Bone marrow (tissue), 2 donors: ENCODE measurements around the gene AFTPH.
A peak's percentile ranks its signal among the peaks of the same experiment; 100 is the strongest.

Source experiments
- DNase-seq, 2 donors: peaks; one replicate each; lab custom pipeline; 2025; lab: John Stamatoyannopoulos, UW

The AFTPH gene

DNA sequence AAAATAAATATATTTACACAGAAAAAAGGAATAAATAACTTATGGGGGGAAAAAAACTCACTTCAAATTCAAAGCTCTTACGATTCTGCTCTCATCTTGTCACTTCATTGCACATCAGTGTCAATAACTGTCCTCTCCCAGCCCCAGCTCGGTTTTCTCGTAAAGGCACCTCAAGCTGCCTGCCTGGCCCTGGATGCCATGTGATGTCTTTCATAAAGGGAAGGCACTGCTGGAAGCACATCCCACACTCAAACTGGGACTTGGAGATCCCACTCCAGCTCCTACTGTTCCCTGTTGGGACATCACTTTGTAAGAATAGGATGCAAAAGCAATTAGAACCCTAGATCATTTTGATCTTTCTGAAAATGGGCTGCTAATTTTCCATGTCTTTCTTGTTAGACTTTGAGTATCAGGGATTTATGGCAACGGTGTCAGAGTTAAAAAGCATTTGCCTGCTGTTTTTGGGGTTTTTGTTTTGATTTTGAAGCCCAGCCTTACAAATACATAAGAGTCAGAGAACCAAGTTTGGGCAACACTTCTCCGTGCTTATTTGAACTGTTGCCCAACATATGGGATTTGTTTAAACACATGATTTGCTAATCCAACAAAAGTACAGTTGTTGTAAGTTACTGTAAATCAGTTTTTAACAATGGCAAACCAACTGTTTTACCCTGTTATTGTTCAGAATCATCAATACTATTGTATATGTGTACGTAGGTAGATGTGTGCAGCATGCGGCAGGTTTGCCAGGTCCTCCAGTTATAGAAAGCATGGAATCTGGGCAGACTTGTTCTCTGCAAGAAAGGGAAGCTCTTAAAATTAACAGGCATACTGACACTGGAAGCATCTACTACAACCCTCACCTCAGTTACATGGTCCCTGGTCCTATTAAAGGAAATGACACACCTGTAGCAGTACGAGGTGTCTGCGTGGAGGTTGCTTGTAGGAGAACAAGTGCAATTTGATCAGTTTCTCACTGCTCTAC lies 109.0 kb downstream of the AFTPH start:
- no peak for DNase-seq

- no peak for DNase-seq
These were observed 110.5 kb downstream of the AFTPH start for GRCh38 chr2:64634345-64635267.

DNA sequence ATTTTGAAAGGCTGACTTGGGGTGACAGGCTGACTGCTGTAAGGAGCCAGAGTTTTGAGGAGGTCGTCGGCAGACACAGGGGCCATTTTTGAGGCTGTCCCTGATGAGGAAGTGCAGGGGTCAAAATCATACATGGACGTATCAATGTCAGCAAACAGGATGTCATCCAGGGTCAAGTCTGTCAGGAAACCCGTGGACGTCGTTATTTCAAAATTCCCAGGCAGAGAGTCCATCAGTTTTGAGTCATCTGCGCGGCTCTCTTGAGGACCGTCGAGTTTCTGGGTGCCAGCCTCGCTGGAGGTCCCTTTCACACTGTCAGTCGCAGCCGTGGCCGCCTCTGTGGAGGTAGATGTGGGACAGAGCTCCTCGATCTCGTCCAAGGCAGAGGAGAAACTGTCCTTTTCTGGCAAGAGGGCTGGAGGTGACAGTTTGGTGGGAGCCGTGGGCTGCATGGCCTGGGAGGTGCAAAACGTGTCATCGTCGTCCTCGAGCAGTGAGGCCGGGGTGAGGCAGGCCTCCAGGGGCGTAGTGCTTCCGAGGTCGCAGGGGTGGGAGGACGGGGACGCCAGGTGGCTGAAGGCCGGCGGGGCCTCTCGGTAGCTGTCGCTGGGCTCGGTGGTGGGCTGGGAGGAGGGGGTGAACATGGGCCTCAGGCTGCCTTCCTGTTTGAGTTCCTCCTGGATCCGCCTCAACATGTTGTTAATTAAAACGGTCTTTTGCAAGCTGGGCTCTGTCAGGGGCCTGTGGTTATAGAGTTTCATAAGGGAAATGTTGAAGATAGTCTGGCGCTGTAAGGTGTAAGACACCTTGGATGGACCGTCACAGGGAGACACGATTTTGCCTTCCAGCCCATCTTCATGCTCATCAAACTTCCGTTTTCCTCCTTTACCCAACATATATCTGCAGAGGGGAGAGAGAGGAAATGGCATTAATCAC lies 112.1 kb downstream of the AFTPH start:
- DNase-seq = peak in 1 of 2 donors; percentile 23

- DNase-seq = no peak
These were observed 113.0 kb downstream of the AFTPH start for GRCh38 chr2:64637000-64637635.

- DNase-seq = no peak
These were observed 113.8 kb downstream of the AFTPH start for GRCh38 chr2:64637931-64638330.

DNA sequence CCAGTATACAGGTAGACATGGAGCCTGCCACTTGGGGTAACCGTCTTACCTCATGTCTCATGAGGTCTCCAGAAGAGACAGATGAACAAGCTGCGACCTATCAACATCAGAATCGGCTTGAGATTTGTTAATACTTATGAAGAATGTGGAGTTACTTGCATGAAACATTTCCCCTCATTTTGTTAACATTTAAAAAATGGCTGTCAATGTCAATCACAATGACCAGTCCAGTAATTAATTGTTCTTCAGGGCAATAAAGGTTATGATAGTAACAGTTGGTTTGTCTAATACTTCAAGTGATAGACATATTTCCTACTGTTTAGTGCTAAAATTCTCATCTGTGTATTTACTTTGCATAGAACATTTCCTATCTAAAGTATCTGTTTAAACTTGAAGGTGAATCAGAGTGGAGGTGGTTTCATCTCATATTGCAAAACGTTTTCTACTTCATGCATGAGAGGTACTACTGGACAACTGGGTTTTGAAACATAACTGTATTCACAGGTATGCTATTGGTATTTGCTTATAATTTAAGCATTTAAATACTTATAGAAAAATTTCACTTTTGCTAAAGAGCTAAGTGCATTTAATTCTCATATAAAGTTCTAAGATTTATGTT lies 114.5 kb downstream of the AFTPH start:
- no peak for DNase-seq

DNA sequence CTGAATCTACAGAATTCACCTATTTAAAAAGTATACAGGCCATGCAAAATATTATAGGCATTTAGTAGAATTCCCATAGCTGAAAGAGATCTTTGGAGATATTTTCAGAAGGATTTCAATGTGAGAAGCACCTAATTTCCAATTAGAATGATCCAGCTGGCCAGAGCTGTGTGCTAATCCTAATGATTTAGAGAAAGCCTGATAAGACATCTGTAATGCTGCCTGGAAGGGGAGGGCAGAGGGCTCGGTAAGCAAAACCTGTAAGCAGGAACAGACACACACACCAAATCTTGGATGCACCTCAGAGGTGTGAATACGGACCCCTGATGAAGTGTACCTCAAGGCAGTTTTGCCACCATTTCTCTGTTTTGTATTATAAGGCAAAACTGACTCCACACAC lies 115.6 kb downstream of the AFTPH start:
- no peak for DNase-seq

DNA sequence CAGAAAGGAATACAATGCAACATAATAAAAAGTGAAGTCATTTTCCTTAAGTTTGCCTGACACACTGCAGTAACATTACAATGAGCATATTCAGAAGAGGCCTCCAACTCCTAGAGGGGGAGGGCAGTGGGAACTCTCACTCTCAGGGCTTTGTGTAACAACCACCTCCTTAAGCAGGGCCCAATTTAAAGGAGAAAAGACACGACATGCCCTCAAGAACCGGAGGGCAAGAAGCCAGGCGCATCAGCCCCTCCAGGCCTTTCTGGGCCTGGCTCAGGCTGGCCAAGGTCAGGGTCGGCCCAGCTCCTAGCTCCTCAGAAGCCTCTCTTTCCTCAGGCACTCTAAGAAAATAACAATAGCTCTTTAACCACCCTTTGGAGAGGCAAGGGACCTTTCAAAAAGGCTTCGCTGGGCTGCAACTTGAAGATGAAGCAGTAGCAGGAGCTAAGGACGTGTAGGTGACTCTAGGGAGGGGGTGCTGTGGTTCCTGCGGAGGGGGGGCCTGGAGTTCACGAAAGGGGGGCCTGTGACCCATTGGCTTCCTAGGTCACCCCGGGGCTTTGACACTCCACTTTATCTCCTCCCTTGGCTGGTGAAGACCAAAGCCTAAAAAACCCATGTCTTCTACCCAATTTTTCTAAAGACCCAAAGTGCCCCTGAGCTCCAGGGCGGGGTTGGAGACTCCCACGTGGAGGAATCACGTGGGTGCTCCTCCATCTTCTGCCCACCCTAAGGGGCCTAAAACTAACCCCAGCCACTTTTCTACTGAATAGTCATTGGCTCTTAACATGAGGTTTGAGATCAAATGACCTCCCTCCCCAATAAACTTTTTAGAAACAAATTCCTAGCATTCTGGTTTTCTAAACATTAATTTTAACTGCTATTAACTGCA lies 116.3 kb downstream of the AFTPH start:
- DNase-seq = no peak

DNA sequence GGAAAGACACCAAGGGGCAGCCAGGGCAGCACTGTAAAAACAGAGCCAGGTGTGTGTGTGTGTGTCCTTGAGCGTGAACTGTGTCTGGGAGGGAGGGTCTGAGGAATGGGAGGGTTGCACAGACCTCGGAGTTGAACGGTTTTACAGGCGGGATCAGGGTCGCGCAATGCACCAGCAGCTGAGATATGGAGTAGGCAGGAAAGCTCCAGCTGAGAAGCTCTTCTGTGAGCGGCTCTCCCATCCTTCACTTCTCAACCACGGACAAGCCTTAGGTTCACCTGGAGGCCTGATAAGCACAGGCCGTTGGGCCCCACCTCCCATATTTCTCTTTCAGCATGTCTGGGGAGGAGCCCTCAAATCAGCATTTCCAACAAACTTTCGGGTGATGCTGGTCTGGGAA lies 117.5 kb downstream of the AFTPH start:
- DNase-seq = no peak
